SK-N-SH treated with all-trans-retinoic acid at 6 μM for 48 hours (cell line): ENCODE results near the gene JMJD1C.

Experiments used
- ATAC-seq: fragments of 200-7000 bp; cut with Tn5 transposase; 3 replicates; pipeline ENCODE4 v1.9.1; 2020; ENCODE audit warnings: mild to moderate bottlenecking, moderate library complexity
- ARNTL ChIP-seq: fragments of 450-650 bp; formaldehyde crosslinking; IDR thresholded peaks from 2 replicates; pipeline ENCODE4 v1.5.0; 2020; ENCODE audit warnings: low read depth, mild to moderate bottlenecking, moderate library complexity, borderline replicate concordance
- BACH2 ChIP-seq: fragments of 250-450 bp; sonication (Bioruptor Pico); IDR thresholded peaks from 2 replicates; pipeline ENCODE4 v1.9.0; 2021; ENCODE audit warnings: mild to moderate bottlenecking, borderline replicate concordance
- CREB5 ChIP-seq: fragments of 250-450 bp; sonication (Bioruptor Pico); IDR thresholded peaks from 2 replicates; pipeline ENCODE4 v1.5.1; 2020; ENCODE audit warnings: low read depth, mild to moderate bottlenecking, moderate library complexity
- CSDC2 ChIP-seq: fragments of 250-450 bp; sonication (Bioruptor Pico); IDR thresholded peaks from 2 replicates; pipeline ENCODE4 v1.5.0; 2020; ENCODE audit warnings: mild to moderate bottlenecking, moderate library complexity
- GLIS3 ChIP-seq: fragments of 250-450 bp; sonication (Bioruptor Pico); IDR thresholded peaks from 2 replicates; pipeline ENCODE4 v1.5.0; 2020; ENCODE audit warnings: mild to moderate bottlenecking, moderate library complexity
- ISL1 ChIP-seq: fragments of 250-450 bp; sonication (Bioruptor Pico); IDR thresholded peaks from 2 replicates; pipeline ENCODE4 v2.1.2; 2022; ENCODE audit warnings: mild to moderate bottlenecking, moderate library complexity
- OSR1 ChIP-seq: fragments of 250-450 bp; sonication (Bioruptor Pico); IDR thresholded peaks from 2 replicates; pipeline ENCODE4 v1.8.0; 2022; ENCODE audit warnings: moderate library complexity, mild to moderate bottlenecking, inconsistent platforms
- POU6F1 ChIP-seq: fragments of 250-450 bp; sonication (Bioruptor Pico); IDR thresholded peaks from 2 replicates; pipeline ENCODE4 v1.8.0; 2021; ENCODE audit warnings: low read depth, mild to moderate bottlenecking, moderate library complexity, borderline replicate concordance
- RARB ChIP-seq: fragments of 250-450 bp; sonication (Bioruptor Pico); IDR thresholded peaks from 2 replicates; pipeline ENCODE4 v1.8.0; 2021; ENCODE audit warnings: mild to moderate bottlenecking, moderate library complexity
- SNAI2 ChIP-seq: fragments of 250-450 bp; sonication (Bioruptor Pico); IDR thresholded peaks from 2 replicates; pipeline ENCODE4 v1.5.0; 2020; ENCODE audit warnings: mild to moderate bottlenecking, moderate library complexity
- TCF4 ChIP-seq: fragments of 250-450 bp; sonication (Bioruptor Pico); IDR thresholded peaks from 2 replicates; pipeline ENCODE4 v1.8.0; 2021; ENCODE audit warnings: mild to moderate bottlenecking, moderate library complexity, borderline replicate concordance
- TOX ChIP-seq: fragments of 250-450 bp; sonication (Bioruptor Pico); IDR thresholded peaks from 2 replicates; pipeline ENCODE4 v1.8.0; 2021; ENCODE audit warnings: mild to moderate bottlenecking, moderate library complexity, borderline replicate concordance
- TSHZ2 ChIP-seq: fragments of 250-450 bp; sonication (Bioruptor Pico); IDR thresholded peaks from 2 replicates; pipeline ENCODE4 v1.5.0; 2020; ENCODE audit warnings: mild to moderate bottlenecking, moderate library complexity
- ZC3H10 ChIP-seq: fragments of 250-450 bp; sonication (Bioruptor Pico); IDR thresholded peaks from 2 replicates; pipeline ENCODE4 v1.5.1; 2021; ENCODE audit warnings: mild to moderate bottlenecking, moderate library complexity
- ZFP3 ChIP-seq: fragments of 250-450 bp; sonication (Bioruptor Pico); IDR thresholded peaks from 2 replicates; pipeline ENCODE4 v1.5.0; 2020; ENCODE audit warnings: mild to moderate bottlenecking, moderate library complexity
- ZFP30 ChIP-seq: fragments of 450-650 bp; formaldehyde crosslinking; IDR thresholded peaks from 2 replicates; pipeline ENCODE4 v1.5.0; 2022; ENCODE audit warnings: mild to moderate bottlenecking, moderate library complexity
- ZNF565 ChIP-seq: fragments of 450-650 bp; formaldehyde crosslinking; conservative IDR thresholded peaks from 2 replicates; pipeline ENCODE4 v1.5.0; 2020; ENCODE audit warnings: low read depth, mild to moderate bottlenecking, moderate library complexity
- ZNF70 ChIP-seq: fragments of 450-650 bp; formaldehyde crosslinking; IDR thresholded peaks from 2 replicates; pipeline ENCODE4 v1.5.0; 2020; ENCODE audit warnings: mild to moderate bottlenecking, moderate library complexity
- ZNF8 ChIP-seq: fragments of 450-650 bp; formaldehyde crosslinking; IDR thresholded peaks from 2 replicates; pipeline ENCODE4 v1.5.0; 2020; ENCODE audit warnings: mild to moderate bottlenecking, moderate library complexity

JMJD1C gene

GRCh38 chr10:63150745-63151144, 315.0 kb downstream of the JMJD1C start:
- ATAC-seq = no peak
- TF ChIP-seq POU6F1 (CRISPR knock-in tag) (no peak), ZFP3 (no peak)

GRCh38 chr10:63146503-63146902, 319.3 kb downstream of the JMJD1C start:
- TF ChIP-seq GLIS3 = no peak
- no peak for TF ChIP-seq ARNTL (CRISPR knock-in tag)
- no peak for TF ChIP-seq SNAI2 (CRISPR knock-in tag)
- no peak for TF ChIP-seq RARB (CRISPR knock-in tag)
- TF ChIP-seq TOX = no peak
- no peak for TF ChIP-seq BACH2 (CRISPR knock-in tag)
- TF ChIP-seq ZC3H10 = no peak
- ATAC-seq = no peak

GRCh38 chr10:63145782-63146181, 320.0 kb downstream of the JMJD1C start:
- ATAC-seq = no peak
- no peak for TF ChIP-seq BACH2 (CRISPR knock-in tag)

GRCh38 chr10:63143987-63144386, 321.8 kb downstream of the JMJD1C start:
- ATAC-seq = no peak
- no peak for TF ChIP-seq RARB (CRISPR knock-in tag)
- TF ChIP-seq SNAI2 (CRISPR knock-in tag) = no peak
- TF ChIP-seq ZNF70 (CRISPR knock-in tag) = no peak
- no peak for TF ChIP-seq POU6F1 (CRISPR knock-in tag)
- TF ChIP-seq BACH2 (CRISPR knock-in tag) = no peak
- TF ChIP-seq CREB5 (CRISPR knock-in tag) = no peak
- no peak for TF ChIP-seq ISL1
- no peak for TF ChIP-seq OSR1
- TF ChIP-seq TCF4 (CRISPR knock-in tag) = no peak
- TF ChIP-seq ZFP3 = no peak
- no peak for TF ChIP-seq ZNF8
- TF ChIP-seq TSHZ2 = no peak
- no peak for TF ChIP-seq ZNF565 (CRISPR knock-in tag)
- no peak for TF ChIP-seq CSDC2 (CRISPR knock-in tag)
- no peak for TF ChIP-seq ZFP30 (CRISPR knock-in tag)
- TF ChIP-seq ZC3H10 = no peak

- TF ChIP-seq CREB5 (CRISPR knock-in tag) = no peak
- TF ChIP-seq GLIS3 = no peak
- no peak for TF ChIP-seq OSR1
- no peak for TF ChIP-seq BACH2 (CRISPR knock-in tag)
- TF ChIP-seq SNAI2 (CRISPR knock-in tag) = no peak
- TF ChIP-seq ZFP30 (CRISPR knock-in tag) = no peak
- TF ChIP-seq ZNF8 = no peak
- no peak for TF ChIP-seq TSHZ2
- no peak for ATAC-seq
Measured at GRCh38 chr10:63142136-63142535, 323.6 kb downstream of the JMJD1C start.
